Measurements from ENCODE around the gene ZNF248. TPM values are rescaled to one million over a fixed set of nuclear protein-coding genes. Genes with fewer than 3 reads are reported as not detected.

ZNF248 gene
- total RNA-seq, 3 donors from 2014 or later (not counting 1 experiment from before 2014, with no cell fraction given) = 2.8 to 6.3 (median 5.1) TPM

DNA sequence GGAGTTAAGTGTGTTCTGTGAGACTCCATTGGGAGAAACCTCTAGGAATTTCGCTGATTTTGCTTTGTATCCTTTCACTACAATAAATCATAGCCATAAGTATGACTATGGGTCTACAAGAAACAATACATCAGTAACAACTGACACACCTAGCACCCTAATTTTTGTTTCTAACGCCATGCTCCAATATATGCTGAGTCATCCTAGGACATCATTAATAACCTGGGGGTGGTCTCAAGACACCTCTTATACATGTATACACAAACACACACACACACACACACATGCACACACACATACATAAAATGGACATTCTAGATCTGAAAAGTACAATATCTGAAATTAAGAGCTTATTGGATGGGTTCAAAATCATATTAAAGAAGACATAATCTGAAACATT is 18.2 kb downstream of the ZNF248 start:
- intact Hi-C loops (cut with micrococcal nuclease) = no loop called here
- no peak for TF ChIP-seq CTCF (IDR thresholded peaks at IDR 0.05)
- WGBS (ENCODE audit: insufficient coverage) = 97% methylated on average over 2 of the region's 2 CpGs
- no peaks in the 10 kb centered on the region for H3K27me3 ChIP-seq (ENCODE audit: control insufficient read depth, insufficient read depth, low read length)
- Mint-ChIP-seq H3K4me3 (no peak overlapping the region), H3K36me3 (peaks cover 42% of the 10 kb centered on the region), H3K4me1 (peaks cover 6 to 13% of the 10 kb centered on the region in 2 donors), H3K27me3 (ENCODE audit: low read depth in 2 of 2) (no peaks in the 10 kb centered on the region), H3K9me3 (peaks cover 3 to 15% of the 10 kb centered on the region in 2 donors), H3K27ac (no peak overlapping the region)
- peaks cover 15% of the 10 kb centered on the region for H3K36me3 ChIP-seq (ENCODE audit: control insufficient read depth, insufficient read depth, low read length)
- no peaks in the 10 kb centered on the region for H3K4me1 ChIP-seq (ENCODE audit: control insufficient read depth, insufficient read depth, low read length)
- DNase-seq (no peak), ATAC-seq (no peak)
- no peak overlapping the region for H3K27ac ChIP-seq (ENCODE audit: low read length)
- H3K4me3 ChIP-seq (ENCODE audit: low read length) = no peak overlapping the region
- H3K9me3 ChIP-seq (ENCODE audit: control insufficient read depth, insufficient read depth, low read length) = no peaks in the 10 kb centered on the region

DNA sequence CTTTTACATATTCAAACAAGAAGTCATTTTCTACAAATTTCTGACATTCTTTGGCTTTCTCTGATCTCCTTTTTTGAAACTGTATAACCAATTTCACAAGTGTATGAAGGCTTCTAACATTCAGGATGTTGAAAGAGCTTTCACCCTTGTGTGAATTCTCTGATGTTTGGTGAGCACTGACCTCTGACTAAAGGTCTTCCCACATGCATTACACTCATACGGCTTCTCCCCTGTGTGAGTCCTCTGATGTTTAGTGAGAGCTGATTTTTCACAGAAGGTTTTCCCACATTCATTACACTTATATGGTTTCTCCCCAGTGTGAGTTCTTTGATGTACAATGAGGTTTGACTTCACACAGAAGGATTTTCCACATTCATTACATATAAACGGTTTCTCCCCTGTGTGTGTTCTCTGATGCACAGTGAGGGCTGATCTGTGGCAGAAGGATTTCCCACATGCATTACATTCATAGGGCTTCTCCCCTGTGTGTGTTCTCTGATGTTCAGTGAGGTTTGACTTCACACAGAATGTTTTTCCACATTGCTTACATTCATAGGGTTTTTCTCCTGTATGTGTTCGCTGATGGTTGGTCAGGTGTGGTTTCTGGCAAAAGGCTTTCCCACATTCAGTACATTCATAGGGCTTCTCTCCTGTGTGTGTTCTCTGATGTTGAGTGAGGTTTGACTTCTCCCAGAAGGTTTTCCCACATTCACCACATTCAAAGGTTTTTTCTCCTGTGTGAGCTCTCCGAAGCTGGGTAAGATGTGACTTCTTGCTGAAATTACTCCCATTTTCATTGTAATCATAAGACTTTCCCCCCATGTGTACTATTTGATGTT is 25.7 kb downstream of the ZNF248 start:
- H3K27ac ChIP-seq (ENCODE audit: low read length) = no peak overlapping the region
- Mint-ChIP-seq H3K9me3 (peaks cover 15 to 42% of the 10 kb centered on the region in 2 donors), H3K27me3 (ENCODE audit: low read depth in 2 of 2) (no peaks in the 10 kb centered on the region), H3K4me3 (no peak overlapping the region), H3K36me3 (peaks cover 94% of the 10 kb centered on the region), H3K27ac (no peak overlapping the region), H3K4me1 (no peaks in the 10 kb centered on the region)
- H3K27me3 ChIP-seq (ENCODE audit: control insufficient read depth, insufficient read depth, low read length) = no peaks in the 10 kb centered on the region
- H3K4me3 ChIP-seq (ENCODE audit: low read length) = no peak overlapping the region
- intact Hi-C loops (cut with micrococcal nuclease) = no loop called here
- DNase-seq (no peak), ATAC-seq (no peak)
- H3K36me3 ChIP-seq (ENCODE audit: control insufficient read depth, insufficient read depth, low read length) = peaks cover 59% of the 10 kb centered on the region
- no peak for TF ChIP-seq CTCF (IDR thresholded peaks at IDR 0.05)
- WGBS (ENCODE audit: insufficient coverage) = no CpG with 5 or more reads among the region's 4 CpGs
- H3K9me3 ChIP-seq (ENCODE audit: control insufficient read depth, insufficient read depth, low read length) = peaks cover 23% of the 10 kb centered on the region
- H3K4me1 ChIP-seq (ENCODE audit: control insufficient read depth, insufficient read depth, low read length) = no peaks in the 10 kb centered on the region

- no peaks in the 10 kb centered on the region for H3K4me1 Mint-ChIP-seq
- ATAC-seq (no peak), DNase-seq (no peak)
- Histone ChIP-seq H3K4me3 (ENCODE audit: low read length) (no peak overlapping the region), H3K36me3 (ENCODE audit: control insufficient read depth, insufficient read depth, low read length) (peaks cover 26% of the 10 kb centered on the region), H3K4me1 (ENCODE audit: control insufficient read depth, insufficient read depth, low read length) (no peaks in the 10 kb centered on the region), H3K9me3 (ENCODE audit: control insufficient read depth, insufficient read depth, low read length) (peaks cover 23% of the 10 kb centered on the region), H3K27ac (ENCODE audit: low read length) (no peak overlapping the region), H3K27me3 (ENCODE audit: control insufficient read depth, insufficient read depth, low read length) (no peaks in the 10 kb centered on the region)
- H3K27ac Mint-ChIP-seq = no peak overlapping the region
- 90% methylated on average over 1 of the region's 1 CpG for WGBS (ENCODE audit: insufficient coverage)
- H3K36me3 Mint-ChIP-seq = peaks cover 54% of the 10 kb centered on the region
- no peak overlapping the region for H3K4me3 Mint-ChIP-seq
- no peaks in the 10 kb centered on the region for H3K27me3 Mint-ChIP-seq (ENCODE audit: low read depth in 2 of 2)
- H3K9me3 Mint-ChIP-seq = peaks cover 10 to 21% of the 10 kb centered on the region in 2 donors
- no peak for TF ChIP-seq CTCF (IDR thresholded peaks at IDR 0.05)
- intact Hi-C loops (cut with micrococcal nuclease) = no loop called here
These were observed 30.6 kb downstream of the ZNF248 start for GRCh38 chr10:37826806-37827205.
